Erythroblast (primary cell): ENCODE data around the gene SF3B3.

ENCODE experiments used
- GATA1 ChIP-seq: IDR thresholded peaks from 2 replicates; pipeline ENCODE4 v1.6.1; 2011; ENCODE audit warnings: low read depth, mild to moderate bottlenecking, control low read depth, low read length, moderate library complexity
- POLR2A ChIP-seq: IDR thresholded peaks from 2 replicates; pipeline ENCODE4 v1.6.1; 2011; ENCODE audit warnings: mild to moderate bottlenecking, low read length

- no peak for TF ChIP-seq GATA1
- TF ChIP-seq POLR2A = no peak
Observed at GRCh38 chr16:70563636-70564035, 40.0 kb downstream of the SF3B3 start.
